Dedifferentiated amniotic fluid mesenchymal stem cell (primary cell): Measurements from ENCODE around the gene LRIG3.

Experiments
- DNase-seq: peaks from one replicate; pipeline ENCODE4 v3.0.0-alpha.2; 2016; ENCODE audit errors: extremely low spot score

The LRIG3 gene

DNA sequence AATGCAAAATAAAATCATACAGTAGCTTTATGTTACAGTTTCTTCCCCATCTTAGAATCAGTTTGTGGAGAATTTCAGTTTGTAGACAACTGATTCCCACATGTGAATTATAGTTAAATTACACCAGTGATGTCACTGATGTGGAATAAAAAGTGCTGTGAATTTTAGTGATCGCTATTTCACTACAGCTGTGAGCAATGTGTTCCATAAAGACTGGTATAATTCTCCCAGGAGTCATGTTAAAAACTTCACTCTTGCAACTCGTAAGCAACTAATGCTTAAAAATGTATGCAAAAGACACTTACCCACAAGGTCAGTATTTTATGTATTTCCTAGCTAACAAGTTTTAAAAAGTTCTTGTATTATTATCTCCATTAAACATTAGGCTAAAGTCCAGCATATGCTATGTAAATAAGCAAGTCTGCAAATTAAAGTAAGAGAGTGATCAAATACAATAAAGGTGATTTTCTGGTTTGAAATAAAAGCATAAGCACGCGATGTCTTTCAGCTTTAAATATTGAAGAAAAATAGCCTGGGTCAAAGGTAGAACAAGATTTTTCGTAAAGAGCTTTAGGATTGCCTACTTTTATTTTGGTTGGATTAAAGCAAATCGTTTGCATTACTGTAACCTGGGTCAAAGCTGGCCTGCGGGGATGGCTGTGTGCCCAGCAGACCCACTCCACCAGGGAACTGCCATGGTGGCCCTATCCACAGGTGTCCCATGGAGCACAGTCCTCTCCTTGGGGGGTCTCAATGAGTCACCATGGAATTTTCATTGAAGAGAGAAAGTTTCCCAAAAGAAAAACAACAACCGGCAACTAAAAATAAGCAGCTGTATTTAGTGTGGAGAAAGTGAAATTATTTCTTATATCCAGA, 12.7 kb upstream of the LRIG3 start:
- no peak for DNase-seq

DNA sequence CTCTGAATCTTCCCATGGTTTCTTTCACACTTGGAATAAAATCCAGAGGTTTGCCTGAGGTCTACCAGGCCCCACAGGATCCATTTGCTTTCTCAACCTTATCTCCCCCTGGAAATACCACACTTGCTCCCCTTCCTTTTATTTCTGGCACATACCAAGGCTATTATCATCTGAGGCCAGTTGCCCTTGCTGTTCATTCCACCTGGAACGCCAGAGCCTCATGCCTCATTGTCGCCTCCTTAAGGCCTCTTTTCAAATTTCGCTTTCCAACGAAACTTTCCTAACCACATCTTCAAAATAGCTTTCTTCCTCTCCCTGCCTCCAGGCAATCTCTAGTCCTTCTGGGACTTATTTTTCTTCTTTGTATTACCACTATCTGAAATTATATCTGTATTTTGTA, 11.2 kb upstream of the LRIG3 start:
- DNase-seq = no peak

DNA sequence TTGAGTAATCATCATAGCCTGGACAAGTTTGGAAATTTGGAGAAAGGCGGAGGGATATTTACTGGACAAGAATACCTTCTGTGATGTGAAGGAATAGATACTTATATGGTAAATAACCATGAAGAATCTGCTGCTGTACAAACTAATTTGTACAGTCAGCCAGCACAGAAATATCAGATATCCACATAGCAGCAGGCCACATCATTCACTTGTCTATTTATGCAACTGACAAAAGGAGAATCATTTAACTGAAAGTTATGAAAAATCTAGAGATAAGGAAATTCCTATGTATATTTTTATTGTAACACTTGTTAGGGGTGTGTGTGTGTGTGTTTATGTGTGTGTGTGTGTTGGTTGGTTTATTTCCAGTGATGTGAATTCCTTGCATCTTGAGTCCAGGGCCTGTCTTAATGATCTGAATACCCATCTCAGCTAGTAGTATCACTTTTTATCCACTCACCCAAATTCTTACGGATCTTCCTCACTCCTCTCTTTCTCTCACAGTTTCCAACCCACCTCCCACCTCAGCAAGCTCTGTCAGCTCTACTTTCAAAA, 10.5 kb upstream of the LRIG3 start:
- no peak for DNase-seq

DNA sequence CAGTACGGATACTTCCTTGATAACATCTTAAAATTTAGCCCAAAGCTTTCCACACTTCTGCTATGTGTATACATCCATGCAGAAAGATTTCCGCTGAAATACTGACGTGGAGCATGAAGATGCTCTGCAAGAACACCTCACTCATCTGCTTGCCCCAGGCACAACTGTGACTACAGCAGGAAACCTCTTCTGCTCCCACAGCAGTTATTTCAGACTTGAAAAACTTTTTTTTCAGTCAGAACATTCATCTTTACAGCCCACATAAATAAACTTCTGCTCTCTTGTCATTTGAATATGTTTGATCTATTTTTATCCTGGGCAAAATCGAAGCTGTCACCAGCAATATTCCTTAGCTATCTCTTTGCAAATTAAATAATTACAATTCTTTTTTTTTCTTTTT, 6.8 kb upstream of the LRIG3 start:
- DNase-seq = no peak

DNA sequence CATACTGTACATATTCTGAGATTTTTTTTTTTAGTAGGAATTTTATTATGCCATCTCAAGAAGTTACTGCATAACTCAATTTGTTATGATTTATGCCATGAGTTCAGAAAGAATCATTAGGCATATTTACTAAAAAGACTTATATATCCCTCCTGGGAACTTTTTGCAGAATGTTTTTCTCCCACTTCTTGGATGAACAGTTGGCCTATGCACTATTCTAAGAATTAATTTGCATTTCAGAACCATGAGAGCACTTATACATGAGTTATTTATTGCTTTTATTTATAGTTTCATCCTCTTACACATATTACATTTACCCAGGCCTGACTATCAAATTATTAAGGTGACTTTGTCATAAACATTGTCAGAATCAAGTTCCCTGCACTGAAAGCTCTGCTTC, 6.3 kb upstream of the LRIG3 start:
- no peak for DNase-seq

DNA sequence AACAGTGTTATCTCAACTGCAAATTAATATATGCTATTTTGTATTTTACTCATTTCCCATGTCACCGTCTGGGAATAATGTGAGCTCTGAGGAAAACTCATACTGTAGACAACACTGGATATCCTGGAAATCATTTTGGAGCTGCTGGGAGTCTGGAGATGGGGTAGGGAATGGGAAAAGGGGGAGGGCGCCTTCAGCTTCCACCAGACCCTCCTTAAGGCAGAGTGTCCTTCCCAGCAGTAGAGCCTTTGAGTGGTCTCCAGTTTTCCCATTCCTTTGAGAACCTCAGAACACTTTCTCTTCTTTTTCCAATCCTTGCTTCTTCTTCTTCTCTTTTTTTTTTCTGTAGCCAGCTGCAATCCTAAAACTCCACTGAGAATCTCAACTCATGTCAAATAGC, 5.4 kb upstream of the LRIG3 start:
- DNase-seq = no peak

DNA sequence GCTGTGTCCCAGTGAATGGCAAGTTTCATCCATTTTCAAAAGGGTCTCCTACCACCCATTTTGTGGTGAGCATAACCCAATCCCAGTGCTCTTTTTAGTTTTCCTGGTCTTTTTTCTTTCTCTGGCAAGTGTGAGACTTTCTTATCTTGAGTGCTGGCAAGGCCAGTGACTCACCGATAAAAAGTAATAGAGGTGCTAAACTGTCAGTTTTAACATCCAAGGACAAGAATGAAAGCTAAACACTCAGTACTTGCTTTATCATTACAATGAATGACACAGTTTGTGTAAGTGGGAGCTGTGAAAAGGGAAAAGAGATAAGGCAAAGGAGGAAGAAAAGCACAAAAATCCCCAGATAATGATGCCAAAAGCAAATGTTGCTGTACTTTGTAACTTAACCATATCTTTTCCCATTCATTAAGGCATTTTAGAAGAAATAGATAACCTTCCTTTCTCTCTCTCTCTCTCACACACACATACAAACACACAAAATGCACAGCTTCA, 4.9 kb upstream of the LRIG3 start:
- DNase-seq = no peak

DNA sequence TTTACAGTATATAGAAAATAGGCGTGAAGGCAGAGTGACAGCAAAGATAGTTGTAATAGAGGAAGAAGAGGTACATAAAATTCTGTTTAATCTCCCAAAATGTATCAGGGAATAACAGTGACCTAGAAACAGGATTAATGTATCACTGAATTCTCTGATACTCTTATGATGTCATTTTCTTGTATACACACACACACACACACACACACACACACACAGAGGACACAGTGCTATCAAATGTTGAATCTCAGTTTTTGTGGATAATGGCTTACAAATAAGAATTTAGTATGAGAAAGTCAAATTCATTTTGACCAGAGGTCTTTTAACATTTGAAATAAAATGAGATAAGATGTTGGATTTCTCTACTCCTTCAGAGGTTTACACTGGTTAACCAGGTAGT, 4.3 kb upstream of the LRIG3 start:
- DNase-seq = no peak

DNA sequence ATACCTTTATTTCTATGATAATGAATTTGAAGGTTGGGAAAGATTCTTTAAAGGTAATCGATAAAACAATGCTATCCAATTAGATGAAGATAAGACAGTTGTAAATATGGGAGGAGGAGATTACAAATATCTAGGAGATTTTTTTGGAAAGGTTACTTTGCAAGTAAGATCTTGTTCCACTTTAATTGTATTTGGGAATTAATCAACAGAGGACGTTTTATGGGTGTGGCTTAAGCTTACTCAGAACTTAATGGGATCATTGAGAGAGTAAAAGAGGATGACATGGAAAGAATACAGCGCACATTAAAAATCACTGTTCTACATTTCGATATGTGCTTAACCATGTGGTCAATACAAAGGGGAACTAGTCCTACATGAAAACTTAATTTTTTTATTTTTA, 3.5 kb upstream of the LRIG3 start:
- no peak for DNase-seq

DNA sequence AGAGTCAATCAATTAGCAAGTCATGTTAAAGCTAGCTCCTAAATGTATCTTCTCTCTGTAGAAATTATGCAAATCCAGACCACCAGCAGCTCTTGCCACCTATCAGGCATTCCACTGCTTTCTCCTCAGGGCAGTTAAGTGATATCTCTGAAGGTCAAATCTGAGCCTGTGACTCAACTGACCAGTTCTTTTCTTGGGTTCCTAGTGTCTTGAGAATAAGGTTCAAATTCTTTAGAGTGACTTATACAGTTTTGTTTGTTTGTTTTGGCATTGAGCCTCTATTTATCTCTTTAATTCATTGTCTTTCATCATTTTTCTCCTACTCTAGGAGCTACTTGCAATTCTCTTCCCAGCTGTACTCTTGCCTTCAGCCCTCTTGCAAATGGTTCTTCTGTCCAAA, 2.5 kb upstream of the LRIG3 start:
- no peak for DNase-seq

DNA sequence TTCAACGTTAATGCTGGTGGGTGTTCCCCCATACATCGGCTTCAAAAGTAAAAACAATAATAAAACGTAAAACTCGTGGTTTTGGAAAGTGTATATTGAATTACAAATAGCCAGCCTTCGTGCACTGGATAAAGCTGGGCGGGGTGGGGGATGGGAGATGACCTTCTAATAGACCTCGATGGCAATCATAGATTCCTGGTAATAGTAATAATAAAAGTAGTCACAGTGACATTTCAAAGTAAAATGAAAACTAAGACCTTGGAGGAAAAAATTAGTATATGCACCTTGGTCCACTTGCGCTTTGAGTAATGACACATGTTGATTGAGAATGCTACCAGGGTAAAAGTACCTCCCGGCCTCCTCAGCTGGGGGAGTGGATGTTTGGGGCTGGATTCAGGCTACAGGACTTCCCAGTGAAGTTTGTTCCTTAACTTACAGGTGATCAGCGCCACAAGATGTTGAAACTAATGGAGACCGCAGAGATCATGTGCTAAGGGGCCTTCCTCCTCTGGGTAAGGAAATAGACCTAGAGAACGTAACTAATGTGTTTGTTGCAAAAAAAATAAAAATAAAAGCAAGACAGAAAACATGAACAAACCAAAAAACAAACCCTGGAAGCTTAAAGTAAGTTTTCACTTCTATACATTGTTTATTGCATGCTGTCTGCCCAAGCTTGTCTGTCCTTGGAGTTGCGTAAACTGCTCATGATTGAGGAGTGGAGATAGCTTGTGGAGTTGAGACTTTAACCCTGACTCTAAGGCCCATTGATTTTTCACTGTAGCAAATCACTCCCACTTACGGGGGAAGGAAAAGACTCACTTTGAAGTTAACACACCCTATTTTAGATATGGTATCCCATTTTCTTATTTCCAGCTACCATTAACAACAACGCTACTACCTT, 907 bp upstream of the LRIG3 start:
- DNase-seq = no peak

DNA sequence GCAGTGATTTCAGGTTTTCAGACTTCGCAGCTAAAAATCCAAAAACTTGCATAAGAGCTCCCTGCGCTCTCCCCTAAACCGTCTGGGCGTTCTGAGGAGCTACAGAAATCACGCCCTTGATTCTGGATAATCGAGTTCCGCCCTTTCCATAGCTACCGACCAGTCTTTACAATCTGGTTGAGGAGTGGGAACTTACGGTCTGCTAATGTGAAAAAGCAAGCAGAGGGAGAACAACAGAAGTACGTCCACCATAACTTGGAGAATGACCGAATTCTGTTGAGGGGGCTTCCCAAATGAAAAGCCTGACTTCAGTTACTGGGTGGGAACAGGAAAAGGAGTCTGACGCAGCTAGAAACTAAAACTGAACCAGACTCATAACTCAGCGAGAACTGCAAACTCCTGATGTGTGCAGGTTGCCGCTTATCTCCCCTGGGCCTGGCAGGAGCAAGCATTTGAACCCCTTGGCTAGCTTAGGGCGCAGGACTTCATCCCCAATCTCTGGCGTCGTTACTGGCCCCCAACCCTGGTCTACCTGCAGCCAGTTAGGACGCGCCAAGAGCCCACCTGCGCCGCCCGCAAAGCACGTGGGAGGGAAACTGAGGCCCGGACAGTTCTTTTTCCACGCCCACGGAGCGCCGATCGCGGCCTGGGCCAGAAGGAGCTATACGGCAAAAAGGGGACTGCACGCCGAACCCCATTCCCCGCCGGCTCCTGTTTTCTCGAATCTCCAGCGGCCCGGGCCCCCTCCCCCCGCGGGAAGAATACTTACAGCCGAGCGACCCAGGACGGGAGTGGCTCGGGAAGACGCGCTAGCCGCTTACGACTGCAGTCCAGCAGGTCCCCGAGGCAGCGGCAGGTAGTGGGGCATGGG, 838 bp downstream of the LRIG3 start:
- no peak for DNase-seq

DNA sequence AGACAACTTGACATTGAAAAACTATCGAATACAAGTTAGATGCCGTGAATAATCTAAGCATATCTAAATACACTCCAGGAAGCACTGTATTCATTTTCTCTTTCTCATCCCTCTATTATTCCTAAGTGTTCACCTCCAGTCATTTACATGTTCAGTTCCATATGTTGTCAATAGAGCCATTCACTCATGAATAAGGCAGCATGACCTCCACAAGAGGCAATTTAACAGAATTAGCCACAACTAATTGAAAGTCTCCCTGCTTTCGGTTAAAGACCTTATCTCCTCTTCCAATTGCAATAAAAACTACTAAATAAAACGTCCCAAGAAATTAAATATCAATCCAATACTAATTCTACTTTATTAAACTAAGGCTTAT, 1.8 kb downstream of the LRIG3 start:
- DNase-seq = no peak

DNA sequence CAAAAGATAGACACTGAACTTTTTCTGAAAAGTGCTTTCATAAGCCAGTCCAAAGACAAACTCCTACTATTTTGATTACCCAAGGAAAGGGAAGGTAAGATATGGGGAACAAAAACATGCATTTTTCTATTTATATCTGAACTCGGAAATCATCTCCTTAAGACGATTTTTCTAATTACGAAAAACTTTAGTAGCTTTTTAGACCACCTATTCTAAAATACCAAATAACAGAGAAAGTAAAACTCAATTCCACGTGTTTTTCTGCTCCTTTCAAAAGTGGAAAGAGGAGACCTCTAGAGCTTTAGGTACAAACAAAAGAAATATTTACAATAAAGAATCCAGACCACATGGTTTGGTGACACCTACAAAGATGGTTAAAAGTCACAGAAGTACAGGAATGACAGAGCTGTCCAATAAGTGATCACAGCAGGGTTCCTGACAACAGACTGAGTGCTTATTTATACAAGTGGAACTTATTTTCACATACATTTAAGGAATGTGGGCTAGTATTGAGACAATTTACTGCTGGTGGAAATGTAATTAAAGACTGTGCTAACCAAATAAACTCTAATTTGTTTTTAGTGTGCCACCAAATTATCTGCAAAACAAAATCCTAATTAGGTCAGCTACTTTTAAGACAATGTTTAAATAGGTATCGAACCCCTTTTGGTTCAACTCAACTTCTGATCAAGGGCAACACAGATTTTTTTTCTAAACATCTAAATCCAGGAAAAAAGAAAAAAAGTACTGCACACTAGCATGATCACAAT, 2.4 kb downstream of the LRIG3 start:
- DNase-seq = no peak

DNA sequence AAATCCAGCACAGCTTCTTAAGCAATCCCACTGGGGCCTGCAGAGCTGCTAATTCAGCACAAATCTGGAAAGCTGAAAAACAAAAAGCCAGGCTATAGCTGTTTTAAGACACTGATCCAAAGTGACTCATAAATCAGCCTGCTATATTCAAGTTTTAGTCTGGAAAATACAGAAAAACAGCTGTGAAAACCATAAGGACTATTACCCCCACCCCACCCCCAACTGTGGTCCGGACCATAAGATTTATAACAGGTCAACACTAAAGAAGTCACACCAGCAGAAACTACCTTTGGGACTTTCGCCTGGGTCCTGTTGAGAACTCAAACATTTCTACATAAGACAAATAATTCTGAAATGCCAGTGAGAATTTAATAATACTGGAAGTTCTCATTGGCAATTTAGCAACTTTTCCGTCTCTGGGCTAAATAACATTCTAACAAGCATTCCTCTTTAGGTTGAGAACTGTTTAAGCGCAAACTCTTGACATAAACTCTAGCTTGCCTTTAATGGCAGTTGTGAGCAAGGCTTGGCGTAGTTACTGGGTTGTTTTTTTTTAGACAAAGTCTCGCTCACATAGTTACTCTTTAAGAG, 3.3 kb downstream of the LRIG3 start:
- peak; percentile 30 for DNase-seq

DNA sequence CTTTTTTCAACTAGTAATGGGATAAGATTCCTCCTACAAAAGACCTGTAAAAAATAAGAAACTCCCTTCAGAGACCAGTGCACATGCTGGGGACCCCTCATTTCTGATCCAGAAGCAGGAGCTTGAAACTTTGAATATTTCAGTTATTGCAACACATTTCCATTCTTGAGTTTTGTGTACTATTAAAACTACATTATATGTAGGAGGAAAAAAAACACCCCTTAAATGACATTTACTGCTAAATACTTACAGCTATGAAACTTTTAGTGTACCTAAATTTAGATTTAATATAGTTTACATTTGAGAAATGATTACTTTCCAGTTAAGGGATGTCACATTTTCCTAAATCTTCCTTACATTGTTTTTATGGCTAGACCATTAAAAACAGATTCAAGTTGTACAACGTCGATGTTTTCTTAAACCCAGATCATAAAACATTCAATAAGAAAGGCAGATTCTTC, 4.1 kb downstream of the LRIG3 start:
- no peak for DNase-seq

DNA sequence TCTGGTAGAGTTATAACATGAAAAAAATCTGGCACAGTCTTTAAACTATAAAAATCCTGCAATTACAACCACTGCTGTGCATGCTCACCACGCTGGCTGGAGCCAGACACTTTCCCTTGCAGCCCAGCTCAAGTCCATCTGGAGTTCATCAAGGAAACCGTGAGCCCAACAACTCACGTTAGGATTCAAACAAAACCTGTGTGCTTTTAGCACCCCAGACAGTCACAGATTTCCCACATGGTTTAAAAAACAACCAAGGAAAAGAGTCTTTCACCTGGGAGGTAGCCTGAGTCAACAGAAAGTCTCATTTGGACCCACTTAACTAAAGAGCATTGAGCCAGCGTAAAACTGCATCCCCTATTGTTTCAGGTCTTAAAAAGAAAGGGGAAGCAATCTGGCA, 4.7 kb downstream of the LRIG3 start:
- peak; percentile 53 for DNase-seq

DNA sequence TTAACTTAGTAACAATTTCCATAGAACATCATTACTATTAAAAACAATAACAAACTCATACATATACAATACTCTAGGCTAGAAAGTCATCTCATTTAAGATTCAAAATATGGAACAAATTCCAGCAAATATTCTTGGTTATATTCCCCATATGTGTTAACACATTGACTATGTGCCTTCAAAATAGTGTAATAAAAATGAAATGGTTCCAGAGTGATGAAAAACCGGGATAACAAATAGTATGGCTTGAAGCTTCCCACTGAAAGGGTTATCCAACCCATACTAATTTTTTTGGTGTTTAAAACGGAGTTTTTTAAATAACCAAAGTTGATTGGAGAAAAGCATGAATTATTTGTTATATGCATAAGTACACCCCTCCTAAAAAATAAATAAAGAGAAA, 5.3 kb downstream of the LRIG3 start:
- no peak for DNase-seq

DNA sequence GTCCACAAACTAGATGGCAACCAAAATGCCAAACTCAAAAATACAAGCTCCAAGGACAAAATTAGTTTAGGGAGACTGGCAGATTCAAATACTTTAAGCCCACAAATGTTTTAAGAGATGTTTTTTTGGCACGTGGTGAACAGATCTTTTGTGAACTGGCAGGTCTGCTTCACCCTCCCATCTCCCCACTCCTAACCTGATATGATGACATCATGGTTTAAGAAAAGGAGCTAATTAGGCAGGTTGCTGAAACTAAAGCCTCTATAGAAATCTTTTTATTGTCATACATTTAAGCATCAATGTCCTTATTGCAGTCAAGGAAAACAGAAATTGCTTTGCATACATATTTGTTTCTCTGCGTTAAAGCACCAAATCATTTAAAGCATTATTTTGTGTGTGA, 5.8 kb downstream of the LRIG3 start:
- no peak for DNase-seq

DNA sequence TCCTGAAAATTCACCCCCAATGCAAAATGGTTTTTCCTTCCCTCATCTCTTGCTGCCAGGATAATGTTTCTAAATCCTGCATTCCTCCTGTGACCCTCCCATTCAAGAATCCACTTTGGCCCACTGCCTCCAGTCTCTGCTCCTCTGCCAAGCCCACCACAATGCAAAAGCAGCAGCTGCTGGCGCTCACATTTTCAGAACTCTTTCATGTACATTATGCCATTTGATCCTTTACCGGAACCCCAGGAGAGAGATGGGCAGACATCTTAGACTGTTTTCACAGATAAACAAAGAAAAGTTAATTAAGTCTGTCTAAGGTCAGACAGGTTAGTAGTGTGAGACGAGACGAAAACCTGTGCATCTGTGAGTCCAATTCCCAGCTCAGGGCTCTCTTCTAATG, 12.9 kb downstream of the LRIG3 start:
- no peak for DNase-seq
